Suprapubic skin (tissue), 4 donors: ENCODE results near the gene CHST6.
"Not testable (repeated sequence)": the region's sequence is repeated elsewhere in the genome, so short reads cannot be mapped to it uniquely, and the experiment has no call there.

ENCODE experiments used
- EP300 ChIP-seq: sonication (generic); formaldehyde crosslinking; IDR thresholded peaks from one replicate; pipeline ENCODE4 v1.6.1; 2017; ENCODE audit warnings: antibody characterized with exemption
- POLR2A ChIP-seq, 2 donors: fragments of 450-650 bp; IDR thresholded peaks; one replicate each; pipeline ENCODE4 v1.6.1; 2017; ENCODE audit warnings: antibody characterized with exemption in 2 of 2, mild to moderate bottlenecking in 2 of 2, moderate library complexity in 2 of 2
- POLR2AphosphoS5 ChIP-seq, 3 donors: sonication (generic); formaldehyde crosslinking; IDR thresholded peaks; one replicate each; pipeline ENCODE4 v1.6.1; 2017; ENCODE audit warnings: antibody characterized with exemption in 3 of 3
- TF ChIP-seq, protein P1 (sequence below), 2 donors: fragments of 200-600 bp in 1 of 2; fragments of 450-650 bp in 1 of 2; sonication (generic) in 1 of 2; IDR thresholded peaks; one replicate each; pipeline ENCODE4 v1.5.1; 2016 to 2019; ENCODE audit warnings: antibody characterized with exemption in 2 of 2, mild to moderate bottlenecking in 1 of 2, moderate library complexity in 1 of 2

DNA sequence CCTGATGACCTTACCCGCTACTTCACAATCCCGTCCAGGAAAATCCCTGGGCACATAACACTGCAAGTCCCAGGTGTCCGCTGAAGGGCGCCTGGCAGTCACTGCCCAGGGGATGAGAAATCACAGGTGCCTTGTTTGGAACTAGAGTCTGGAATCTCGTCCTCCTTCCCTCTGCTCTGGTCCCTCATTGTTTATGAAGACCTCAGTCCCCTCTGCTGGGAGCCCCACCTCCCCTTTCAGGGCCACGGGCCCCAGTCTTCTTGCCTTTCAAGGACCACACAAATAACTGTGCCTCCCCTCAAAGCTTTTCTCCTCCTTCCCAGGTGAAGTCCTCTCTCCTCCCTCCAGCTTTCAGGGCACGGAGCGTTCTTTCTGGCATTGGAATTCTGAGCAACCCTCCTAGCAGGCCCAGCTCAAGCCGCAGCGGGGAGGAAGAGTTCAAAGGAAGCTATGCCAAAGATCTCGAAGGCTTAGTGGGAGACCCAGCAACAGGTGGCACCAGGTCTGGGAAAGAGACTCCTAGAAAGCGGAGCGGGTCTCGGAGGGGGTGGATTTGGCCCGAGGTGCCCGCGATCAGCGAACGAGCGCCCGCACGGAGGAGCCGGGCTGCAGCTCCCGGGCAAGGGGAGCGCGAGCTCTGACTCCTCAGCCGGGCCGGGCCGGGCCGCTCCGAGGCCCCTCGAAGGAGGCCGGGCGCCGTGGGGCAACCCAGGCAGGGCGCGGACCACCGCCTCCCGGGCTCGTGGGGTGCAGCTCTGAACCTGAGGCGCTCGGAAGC, 21.1 kb upstream of the CHST6 start:
- TF ChIP-seq EP300; POLR2A (IDR thresholded peaks at IDR 0.05); POLR2AphosphoS5 (IDR thresholded peaks at IDR 0.05): not testable (repeated sequence)
- TF ChIP-seq, protein P1, sequence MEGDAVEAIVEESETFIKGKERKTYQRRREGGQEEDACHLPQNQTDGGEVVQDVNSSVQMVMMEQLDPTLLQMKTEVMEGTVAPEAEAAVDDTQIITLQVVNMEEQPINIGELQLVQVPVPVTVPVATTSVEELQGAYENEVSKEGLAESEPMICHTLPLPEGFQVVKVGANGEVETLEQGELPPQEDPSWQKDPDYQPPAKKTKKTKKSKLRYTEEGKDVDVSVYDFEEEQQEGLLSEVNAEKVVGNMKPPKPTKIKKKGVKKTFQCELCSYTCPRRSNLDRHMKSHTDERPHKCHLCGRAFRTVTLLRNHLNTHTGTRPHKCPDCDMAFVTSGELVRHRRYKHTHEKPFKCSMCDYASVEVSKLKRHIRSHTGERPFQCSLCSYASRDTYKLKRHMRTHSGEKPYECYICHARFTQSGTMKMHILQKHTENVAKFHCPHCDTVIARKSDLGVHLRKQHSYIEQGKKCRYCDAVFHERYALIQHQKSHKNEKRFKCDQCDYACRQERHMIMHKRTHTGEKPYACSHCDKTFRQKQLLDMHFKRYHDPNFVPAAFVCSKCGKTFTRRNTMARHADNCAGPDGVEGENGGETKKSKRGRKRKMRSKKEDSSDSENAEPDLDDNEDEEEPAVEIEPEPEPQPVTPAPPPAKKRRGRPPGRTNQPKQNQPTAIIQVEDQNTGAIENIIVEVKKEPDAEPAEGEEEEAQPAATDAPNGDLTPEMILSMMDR (IDR thresholded peaks at IDR 0.05), result not testable (repeated sequence)
